Kidney glomerular epithelial cell (primary cell): ENCODE measurements around the gene DIP2C.

ENCODE experiments used
- DNase-seq: peaks from one replicate; lab custom pipeline; 2025; lab: John Stamatoyannopoulos, UW

DIP2C gene

DNA sequence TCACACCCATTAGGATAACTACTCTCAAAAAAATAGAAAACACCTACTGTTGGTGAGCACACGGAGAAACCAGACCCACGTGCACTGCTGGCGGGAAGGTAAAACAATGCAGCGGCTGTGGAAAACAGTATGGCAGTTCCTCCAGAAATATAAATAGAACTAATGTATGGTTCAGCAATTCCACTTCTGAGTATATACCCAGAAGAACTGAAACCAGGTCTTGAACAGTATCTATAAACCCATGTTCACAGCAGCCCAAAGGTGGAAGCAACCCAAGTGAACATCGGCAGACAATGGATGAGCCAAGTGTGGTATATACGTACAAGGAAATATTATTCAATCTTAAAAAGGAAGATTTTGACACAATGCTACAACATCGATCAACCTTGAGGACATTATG is 389.5 kb downstream of the DIP2C start:
- DNase-seq: no peak

DNA sequence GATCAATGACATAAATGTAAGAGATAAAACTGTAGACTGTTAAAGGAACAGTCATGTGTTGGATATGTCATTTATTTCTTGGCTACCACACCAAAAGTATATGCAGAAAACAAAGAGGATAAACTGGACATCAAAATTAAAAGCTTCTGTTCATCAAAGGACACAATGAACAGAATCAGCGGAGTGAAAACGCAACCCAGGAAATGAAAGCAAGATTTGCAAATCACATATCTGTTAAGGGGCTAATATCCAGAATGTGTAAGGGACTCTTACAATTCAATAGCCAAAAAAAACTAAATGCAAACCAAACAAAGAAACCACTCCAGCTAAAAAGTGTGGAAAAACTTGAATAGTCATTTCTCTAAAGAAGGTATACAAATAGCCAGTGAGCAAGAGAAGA is 390.0 kb downstream of the DIP2C start:
- no peak for DNase-seq

DNA sequence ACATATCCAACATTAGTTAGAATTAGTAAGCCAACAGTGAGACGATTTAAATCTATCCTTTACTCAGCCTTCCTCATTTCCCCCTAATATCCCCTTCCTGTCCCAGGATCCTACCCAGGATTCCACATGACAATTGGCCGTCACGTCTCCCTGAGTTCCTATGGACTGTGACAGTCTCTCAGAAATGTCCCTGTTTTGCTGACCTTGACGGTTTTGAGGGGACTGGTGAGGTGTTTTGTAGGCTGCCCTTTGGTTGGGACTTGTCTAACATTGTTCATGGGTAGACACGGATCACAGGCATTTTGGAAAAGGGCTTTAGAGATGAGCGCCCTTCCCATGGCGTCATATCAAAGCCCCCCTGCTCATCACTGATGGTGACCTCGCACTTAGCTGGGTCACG is 391.4 kb downstream of the DIP2C start:
- DNase-seq: no peak

DNA sequence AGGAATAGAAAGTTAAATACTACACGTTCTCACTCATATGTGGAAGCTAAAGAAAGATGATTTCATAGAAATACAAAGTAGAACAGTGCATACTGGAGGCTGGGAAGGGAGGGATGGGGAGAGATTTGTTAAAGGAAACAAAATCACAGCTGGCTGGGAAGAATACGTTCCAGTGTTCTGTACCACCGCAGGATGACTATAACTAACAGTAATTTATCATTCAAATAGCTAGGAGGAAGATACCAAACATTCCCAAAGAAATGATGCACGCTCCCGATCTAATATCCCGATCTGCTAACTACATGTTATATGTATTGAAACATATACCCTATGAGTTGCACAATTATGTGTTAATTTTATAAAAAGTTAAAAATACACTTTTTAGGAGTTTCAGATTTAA is 391.9 kb downstream of the DIP2C start:
- DNase-seq: no peak

DNA sequence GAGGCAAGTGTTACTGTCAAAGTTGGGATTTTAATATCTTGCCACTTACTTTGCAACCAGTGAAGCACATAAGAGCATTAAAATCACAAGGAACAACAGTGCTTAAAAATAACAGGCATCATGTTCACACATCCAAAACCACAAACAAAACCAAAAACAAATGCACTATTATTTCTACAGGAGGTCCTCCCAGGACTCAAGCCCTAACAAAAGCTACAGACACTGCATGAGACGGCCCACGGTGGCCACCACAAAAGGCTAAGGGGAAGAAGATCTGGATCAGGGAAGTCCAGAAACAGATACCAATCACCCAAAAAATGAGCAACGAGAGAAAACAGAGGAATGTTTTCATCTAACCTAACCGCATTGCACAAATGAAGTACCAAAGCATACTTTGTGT is 395.8 kb downstream of the DIP2C start:
- DNase-seq: no peak

DNA sequence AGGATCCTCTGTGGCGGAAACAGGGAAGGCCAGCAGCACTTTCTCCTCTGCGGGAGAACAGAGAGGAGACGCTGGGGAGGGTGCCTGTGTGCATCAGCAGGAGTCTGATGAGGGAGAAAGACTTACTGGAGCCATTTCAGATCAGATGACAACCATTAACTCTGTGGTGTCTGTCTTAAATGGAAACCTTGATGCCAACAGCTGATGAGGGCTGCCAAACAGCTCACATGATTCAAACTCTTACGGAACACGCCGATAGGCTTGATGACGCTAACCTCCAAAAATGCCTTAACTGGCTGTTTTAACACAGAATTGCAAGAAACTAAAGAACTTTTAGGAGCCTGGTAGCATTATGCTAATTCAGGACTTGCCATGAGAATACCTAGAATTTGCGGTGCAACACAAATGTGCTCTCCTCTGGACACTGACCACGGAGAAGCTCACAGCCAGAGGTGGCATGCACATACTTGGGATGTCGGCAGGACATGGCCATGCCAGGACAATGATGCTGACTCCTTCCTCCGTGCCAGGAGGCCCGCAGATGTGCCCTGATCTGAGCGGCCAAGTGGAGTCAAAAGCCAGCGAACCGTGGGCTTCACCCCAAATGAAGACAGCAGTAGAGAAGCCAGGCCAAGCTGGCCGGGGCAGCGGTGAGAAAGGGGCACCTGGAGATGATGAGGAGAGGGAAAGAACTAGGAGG is 399.3 kb downstream of the DIP2C start:
- DNase-seq: no peak

DNA sequence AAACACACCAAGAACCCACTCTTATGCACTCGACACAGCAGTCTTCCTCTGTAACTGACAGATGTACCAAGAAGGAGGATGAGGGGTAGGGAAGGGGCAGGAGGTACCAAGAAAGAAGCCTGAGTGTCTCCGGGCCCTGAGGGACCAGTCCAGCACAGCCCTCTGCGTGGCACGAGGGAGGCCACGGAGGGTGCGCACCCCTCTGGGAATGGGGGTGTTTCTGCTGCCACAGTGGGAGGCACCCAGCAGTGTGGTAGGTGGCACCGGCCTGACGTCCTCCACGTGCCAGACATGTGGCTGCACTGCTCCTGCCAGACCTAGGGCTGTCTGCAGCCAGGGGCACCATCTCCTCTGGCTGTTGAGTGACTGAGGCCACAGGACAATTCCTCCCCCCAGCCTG is 399.9 kb downstream of the DIP2C start:
- DNase-seq: no peak

DNA sequence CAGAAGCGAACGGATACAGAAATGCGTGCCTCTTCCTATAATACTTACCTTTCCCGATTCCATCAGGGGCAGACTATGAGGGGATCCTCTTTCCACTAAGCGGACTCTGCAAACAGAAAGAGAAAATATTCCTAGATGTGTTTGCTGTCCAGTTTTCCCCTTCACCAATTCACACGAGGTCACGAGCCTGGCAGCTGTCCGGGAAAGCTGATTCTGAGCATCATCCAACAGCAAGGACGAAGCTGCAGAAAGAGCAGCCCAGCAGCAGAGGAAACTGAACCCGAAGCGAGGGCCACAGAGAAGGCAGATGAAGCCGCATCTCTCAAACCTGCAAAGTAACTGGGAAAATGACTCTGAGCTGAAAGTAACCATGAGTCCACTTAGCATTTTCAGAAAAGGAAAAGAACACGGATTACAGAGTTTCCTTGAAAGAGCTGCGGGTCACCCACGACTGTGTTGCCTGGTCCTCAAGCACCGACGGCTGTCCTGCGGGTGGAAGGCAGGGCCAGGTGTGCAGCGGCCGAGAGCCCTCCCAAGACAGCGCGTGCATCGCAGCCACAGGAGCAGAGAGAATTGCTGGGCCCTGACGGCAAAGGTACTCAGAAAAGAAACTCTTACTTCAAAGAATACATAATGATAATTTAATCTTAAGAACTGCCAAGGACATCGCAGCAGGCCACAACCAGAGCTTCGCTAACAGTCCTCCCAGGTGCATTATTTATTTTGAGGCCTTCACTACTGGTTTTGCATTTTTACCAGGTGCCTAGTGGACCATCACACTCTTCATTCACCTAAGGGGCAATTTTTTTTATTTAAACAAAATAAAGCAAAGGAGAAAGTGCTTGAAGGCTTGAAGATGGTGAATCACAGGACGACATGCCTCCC is 400.9 kb downstream of the DIP2C start:
- DNase-seq: no peak

DNA sequence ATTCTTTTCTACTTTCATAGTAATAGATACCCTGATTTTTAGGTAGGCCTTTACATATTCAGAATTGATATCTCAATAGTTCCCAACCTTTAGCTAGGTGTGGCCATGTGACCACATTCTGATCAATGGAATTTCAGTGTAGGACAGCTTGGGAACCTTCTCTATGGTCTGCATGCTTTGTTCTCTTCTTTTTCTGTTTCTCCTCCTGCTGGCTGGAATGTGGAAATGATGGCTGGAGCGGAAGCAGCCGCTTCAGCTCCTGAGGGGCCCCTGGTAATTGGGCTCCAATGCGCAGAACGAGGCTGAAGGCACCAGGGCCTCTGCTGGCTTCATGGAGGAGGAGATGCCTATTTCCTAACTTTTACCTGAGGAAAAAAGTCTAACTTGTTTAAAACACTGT is 401.7 kb downstream of the DIP2C start:
- no peak for DNase-seq

DNA sequence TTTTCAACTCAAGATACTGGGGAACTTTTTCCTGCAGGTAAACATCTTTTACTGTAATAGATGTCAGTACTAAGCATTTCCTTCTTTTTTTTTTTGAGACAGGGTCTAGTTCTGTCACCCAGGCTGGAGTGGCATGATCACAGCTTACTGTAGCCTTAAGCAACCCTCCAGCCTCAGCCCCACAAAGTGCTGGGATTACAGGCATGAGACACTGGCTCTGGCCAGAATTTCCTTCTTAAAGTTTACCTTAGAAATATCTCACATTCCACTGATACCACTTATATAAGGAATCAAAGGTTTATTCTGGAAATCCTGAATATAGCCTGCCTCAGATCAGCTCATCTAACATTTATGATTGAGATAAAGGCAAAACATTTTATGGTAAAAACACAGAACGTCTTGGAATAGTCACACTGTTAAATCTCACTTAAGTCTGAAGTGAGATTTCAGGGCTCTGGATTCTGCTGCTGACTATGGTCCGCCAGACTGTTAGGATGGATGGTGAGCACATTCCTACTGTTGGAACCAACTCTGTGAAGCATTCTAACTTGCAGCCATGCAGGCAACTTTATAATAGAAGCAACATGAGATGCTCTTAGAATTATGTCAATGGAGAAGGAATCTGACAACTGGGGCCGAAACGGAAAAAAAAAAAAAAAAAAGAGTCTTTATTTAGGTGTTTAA is 402.3 kb downstream of the DIP2C start:
- DNase-seq: no peak

DNA sequence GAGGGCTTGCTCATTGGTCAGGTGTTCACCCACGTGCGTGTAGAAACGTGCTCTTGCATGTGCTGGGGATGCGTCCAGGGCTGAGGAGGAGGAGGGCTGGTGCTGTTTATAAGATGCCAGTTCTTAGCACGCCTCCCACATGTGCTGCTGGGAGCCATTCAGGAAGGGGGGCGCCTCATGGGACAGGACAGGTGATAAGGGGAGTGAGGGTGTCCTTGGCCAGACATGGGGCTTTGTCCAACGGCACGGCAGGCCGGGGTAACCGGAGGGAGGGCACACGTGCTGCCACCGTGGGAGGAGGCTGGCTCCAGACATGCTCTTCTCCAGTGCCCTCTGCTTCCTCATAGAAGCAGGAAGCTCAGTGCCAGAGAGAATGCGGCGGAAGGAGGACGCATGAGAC is 404.3 kb downstream of the DIP2C start:
- DNase-seq: no peak

DNA sequence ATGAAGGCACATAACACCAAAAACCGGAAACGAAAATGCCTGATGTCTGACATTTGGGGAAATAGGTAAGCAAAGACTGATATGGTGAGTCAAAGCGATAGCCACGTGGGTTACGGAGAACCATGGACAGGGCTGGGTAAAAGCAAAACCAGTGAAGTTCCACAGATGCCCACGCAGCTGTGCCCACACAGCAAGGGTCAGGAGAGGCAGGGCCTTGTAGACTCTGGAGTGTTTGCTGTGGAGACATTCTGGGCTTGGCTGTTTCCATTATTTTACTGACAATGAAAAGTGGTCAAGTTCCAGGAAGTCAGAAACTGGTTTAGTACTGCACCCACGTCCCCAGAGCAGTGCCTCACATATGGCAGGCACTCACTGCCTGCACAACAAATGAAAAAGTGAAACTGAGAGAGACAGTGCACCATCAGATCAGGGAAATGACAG is 405.5 kb downstream of the DIP2C start:
- DNase-seq: no peak

DNA sequence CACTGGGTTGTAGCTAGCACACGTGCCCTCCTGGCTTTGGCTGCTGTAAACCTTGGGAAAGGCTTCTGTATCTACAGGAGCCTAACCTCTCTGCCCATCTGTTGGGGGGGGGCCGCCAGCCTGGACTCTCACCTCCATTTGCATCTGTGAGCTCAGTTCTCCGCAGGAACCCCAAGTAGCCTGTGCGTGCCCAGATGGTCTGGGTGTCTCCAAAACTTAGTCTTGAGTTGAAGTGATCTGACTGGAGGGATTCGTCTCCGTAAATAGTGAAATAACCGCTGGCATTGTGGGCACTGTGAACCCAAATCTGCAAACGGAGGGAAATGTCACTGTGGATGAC is 406.4 kb downstream of the DIP2C start:
- DNase-seq: no peak

DNA sequence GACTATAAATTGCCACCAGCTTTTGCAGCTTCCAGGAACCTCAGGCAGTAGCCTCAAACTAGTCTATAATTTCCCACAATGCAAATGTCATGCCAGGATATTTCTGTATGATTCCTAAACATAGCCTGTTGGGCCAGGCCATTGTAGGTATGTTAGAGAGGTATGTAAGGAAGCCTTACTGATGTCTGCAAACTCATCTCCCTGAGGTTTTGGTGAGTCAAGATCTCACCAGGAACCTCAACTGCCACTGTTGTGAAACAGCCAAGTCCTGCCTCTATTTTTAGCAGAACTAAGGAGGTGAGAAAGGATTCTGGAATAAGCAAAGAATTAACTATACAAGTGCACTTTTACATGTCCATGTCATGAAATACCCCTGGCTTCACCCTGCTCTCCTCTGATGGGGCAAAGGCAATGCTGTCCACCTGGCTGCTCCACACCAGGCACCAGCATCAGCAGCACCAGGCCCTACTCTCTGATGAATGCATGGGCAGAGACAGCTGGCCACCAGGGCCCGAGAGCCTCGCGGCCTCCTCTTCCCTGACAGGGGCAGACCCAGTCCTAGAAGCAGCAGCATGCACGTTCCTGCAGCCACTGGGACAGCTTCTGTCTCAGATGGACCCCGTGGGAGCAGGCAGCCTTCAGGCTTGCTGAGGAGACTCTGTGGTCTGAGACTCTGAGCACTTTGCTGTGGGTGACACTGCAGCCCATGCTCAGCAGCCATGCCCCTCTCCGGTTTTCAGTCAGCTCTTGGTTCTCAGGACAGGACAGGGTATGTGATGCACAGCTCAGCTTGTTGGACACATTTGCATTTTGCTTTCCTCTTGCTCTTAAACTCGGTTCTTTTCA is 407.0 kb downstream of the DIP2C start:
- no peak for DNase-seq

DNA sequence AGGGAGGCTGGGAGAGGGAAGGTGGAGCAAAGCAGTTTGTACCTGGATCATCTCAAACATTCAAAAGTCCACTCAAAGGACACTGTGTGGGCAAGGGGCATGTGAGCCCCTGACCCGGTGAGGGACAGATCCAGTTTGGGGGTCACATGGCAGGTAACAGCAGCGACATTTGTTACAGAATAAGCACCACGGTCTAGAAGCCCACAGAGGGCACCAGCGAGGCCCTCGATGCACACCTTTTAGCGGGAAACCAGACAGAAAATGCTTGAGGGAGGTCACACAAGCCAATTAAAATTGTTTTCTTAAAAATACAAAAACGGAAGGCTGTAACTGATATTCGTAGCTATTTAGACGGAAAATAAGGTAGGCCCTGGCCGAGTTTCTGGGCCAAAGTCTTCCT is 409.8 kb downstream of the DIP2C start:
- no peak for DNase-seq

DNA sequence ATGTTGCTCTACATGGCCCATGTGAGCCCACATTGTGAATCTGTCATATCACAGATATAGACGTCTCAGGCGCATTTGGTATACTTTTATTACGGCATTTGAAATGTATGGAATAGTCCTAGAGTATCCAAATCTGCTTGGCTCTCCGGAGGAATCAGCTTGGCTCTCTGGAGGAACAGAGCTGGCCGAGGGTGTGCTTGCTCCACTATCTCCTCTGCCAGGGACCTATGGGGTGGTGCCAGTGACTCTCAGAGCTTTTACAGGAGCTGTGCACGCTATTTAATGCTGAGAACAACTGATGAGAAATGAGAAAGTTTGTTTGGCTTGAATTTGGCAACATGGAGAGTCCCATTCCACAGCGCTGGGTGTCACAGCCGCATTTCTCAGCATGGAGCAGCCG is 410.2 kb downstream of the DIP2C start:
- DNase-seq: no peak

DNA sequence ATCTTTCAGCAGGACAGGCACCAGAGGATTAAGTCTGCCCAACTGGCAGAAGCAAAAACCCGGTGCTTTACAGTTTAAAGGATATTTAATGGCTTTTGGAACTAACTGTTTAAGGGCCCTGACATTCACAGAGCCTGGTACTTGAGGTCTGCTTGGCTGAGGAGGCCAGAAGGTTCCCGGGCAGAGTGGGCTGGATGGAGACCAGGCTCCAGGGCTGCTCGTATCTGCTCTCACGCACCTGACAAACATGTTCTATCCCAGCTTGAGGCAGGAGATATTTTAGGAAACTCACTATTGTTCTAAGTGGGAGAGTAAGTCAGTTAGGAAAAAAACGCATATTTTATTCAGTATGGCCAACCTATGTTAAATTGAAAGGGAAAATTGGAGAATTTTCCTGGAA is 410.8 kb downstream of the DIP2C start:
- DNase-seq: no peak

DNA sequence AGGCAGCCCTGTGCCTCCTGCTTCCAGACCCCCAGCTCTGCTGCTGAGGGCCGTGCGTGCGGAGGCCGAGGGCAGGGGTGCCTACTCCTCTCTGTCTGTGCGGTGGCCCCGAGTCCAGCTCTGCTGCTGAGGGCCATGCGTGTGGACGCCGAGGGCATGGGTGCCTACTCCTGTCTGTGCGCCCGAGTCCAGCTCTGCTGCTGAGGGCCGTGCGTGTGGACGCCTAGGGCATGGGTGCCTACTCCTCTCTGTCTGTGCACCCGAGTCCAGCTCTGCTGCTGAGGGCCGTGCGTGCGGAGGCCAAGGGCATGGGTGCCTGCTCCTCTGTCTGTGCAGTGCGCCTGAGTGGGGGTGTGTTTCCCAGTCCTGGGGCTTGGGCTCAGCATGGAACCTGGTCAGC is 411.5 kb downstream of the DIP2C start:
- DNase-seq: no peak

DNA sequence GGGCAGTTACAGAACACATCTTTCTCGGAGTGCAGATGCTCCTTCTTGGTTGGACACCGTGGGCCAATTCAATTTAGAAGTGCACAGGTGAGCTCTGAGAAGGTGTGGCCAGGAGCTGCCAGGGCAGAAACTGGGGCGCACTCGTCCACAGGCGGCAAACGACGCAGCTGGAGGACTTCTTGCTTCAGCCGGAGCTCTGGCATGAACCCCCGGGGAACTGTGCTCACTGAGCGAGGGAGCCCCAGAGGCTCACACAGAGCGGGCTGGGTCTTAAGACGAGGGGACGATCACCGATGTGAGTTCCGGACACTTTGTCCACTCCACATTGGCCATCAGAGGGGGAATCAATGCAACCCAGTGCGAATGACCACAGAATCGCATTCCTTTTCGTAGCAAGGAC is 413.8 kb downstream of the DIP2C start:
- DNase-seq: no peak

DNA sequence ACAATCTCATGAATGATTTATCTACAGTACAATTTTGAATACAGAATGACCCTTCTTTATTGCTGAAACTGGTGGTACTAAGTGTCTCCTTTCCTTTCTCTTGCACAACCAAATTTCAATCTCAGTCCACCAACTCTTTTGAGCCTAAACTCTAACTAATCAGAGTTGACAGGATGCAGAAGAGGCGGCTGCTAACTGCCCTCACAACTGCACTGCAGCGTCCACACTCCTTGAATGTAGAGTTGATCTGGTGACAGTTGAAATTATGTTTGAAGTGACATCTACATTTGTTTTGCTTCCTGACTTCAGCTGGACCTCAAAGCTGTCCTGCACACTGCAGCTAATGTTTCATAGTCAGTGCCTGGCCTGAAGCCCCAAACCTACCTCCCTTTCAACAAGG is 414.6 kb downstream of the DIP2C start:
- no peak for DNase-seq

DNA sequence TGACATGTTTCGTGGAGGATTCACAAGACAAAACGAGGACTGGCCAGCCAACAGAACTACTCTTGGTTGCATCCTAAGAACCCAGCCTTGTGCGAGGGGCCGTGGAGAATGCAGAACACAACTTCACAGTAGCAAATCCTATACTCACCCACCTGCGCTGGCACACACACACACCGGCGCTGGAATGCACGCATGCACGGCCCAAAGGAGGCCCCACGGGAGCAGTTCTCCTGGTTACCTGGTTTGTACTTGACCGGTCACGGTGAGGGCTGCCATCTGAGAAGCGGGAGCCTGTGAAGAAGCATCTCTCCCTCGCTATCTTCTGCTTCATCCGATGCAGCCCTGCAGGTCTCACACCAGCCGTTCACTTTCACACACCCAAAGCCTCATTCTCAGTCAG is 416.4 kb downstream of the DIP2C start:
- DNase-seq: no peak

DNA sequence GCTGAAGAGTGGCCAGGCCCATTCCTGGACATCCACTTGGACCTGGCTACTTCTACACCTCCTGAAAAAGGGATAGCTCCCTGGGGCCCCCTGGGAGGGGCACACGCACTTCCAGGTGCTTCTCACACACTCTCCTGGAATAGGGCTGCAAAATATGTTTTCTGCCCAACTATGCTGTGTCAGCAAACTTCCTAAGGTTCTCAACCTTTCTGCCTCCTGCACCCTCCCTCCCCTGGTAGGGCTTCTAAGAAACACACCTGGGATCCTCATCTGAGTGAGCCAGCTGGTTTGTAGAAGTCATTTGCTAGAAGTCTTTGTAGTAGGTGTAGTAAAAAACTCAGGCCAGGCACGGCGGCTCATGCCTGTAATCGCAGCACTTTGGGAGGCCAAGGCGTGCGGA is 417.7 kb downstream of the DIP2C start:
- no peak for DNase-seq
